Neural crest cell (in vitro differentiated cells): ENCODE results near the gene NHERF1. TPM values are rescaled to one million over a fixed set of nuclear protein-coding genes. Genes with fewer than 3 reads are reported as not detected.

Experiments
- DNase-seq: peaks from one replicate; pipeline ENCODE4 v3.0.0; 2021; ENCODE audit warnings: low read depth, mixed read lengths, low spot score
- H3K27ac Mint-ChIP-seq: one replicate; pipeline ENCODE4 v1.8.0; 2021; ENCODE audit warnings: mild to moderate bottlenecking, mixed read lengths; ENCODE audit not compliant: unreplicated experiment
- H3K27me3 Mint-ChIP-seq: 2 replicates; pipeline ENCODE4 v1.8.0; 2021; ENCODE audit warnings: low read depth, mild to moderate bottlenecking, mixed read lengths
- H3K36me3 Mint-ChIP-seq: 2 replicates; pipeline ENCODE4 v1.8.0; 2021; ENCODE audit warnings: low read depth, mild to moderate bottlenecking, mixed read lengths
- H3K4me1 Mint-ChIP-seq: 2 replicates; pipeline ENCODE4 v1.8.0; 2021; ENCODE audit warnings: mixed read lengths
- H3K4me3 Mint-ChIP-seq: one replicate; pipeline ENCODE4 v1.8.0; 2021; ENCODE audit warnings: mild to moderate bottlenecking, mixed read lengths
- H3K9me3 Mint-ChIP-seq: 2 replicates; pipeline ENCODE4 v1.8.0; 2021; ENCODE audit warnings: mixed read lengths
- total RNA-seq: library from RNA; stranded (reverse); gene quantifications from 2 replicates; pipeline ENCODE4 v1.2.1, GENCODE V29; 2021
- TF ChIP-seq, protein P1 (sequence below): fragments of 200-600 bp; sonication (generic); conservative IDR thresholded peaks from 2 replicates; pipeline ENCODE4 v1.5.0; 2021; ENCODE audit warnings: antibody characterized with exemption, mild to moderate bottlenecking

Gene NHERF1
- total RNA-seq, 1 donor from 2014 or later, result 51.7 TPM

DNA sequence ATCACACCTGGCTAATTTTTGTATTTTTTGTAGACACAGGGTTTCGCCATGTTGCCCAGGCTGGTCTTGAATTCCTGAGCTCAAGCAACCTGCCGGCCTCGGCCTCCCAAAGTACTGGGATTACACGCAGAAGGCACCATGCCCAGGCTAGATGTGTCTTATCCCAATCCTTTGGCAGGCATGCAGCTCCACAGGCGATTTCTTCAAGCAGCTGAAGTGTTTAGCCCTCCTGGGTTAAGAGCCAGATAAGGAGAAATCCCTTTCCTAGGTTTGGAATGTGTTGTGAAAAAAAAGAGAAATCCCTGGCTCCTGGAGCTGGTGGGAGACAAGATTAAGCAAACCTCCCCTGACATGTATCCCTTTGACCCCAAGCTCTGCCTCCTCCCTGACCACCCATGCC, 2.1 kb upstream of the NHERF1 start:
- Mint-ChIP-seq H3K4me3 (peak overlapping the region; percentile 86), H3K4me1 (peaks cover 56% of the 10 kb centered on the region), H3K27me3 (peaks cover 9% of the 10 kb centered on the region), H3K36me3 (no peaks in the 10 kb centered on the region), H3K9me3 (no peaks in the 10 kb centered on the region), H3K27ac (peak overlapping the region; percentile 95)
- TF ChIP-seq, protein P1, sequence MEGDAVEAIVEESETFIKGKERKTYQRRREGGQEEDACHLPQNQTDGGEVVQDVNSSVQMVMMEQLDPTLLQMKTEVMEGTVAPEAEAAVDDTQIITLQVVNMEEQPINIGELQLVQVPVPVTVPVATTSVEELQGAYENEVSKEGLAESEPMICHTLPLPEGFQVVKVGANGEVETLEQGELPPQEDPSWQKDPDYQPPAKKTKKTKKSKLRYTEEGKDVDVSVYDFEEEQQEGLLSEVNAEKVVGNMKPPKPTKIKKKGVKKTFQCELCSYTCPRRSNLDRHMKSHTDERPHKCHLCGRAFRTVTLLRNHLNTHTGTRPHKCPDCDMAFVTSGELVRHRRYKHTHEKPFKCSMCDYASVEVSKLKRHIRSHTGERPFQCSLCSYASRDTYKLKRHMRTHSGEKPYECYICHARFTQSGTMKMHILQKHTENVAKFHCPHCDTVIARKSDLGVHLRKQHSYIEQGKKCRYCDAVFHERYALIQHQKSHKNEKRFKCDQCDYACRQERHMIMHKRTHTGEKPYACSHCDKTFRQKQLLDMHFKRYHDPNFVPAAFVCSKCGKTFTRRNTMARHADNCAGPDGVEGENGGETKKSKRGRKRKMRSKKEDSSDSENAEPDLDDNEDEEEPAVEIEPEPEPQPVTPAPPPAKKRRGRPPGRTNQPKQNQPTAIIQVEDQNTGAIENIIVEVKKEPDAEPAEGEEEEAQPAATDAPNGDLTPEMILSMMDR, result no peak
- DNase-seq, result no peak

DNA sequence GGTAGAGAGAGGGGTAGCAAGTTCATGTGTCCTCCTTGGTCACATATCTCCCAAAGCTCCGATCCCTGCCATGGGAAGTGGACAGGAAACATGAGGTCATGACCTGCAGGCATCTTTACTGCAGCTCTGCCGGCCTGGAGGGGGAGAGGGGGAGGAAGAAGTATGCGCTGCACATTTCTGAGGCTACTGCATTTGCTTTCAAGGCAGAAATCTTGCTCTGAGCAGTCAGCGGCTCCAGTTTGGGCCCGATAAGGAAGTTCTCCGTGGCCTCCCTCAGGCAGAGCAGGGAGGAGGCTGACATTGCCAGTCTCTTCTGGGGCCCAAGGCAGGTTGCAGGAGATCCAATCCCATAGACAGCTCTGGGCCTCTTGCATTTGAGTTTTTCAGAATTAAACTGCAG, 1.5 kb upstream of the NHERF1 start:
- Mint-ChIP-seq H3K4me3 (peak overlapping the region; percentile 86), H3K36me3 (no peaks in the 10 kb centered on the region), H3K4me1 (peaks cover 56% of the 10 kb centered on the region), H3K27me3 (peaks cover 7% of the 10 kb centered on the region), H3K9me3 (no peaks in the 10 kb centered on the region), H3K27ac (peak overlapping the region; percentile 95)
- TF ChIP-seq, protein P1, result no peak
- DNase-seq, result no peak

DNA sequence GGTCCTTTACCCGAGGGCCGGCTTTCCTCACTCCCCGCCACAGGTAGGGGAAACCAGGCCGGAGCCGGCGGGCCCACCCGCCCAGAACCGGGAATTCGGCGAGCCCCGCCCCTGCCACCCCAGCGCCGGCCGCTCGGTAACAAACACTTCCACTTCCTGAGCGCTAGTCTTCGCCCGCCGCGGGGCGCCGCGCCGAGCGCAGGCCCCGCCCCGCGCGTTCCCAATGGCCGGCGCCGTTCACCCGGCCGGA, 224 bp upstream of the NHERF1 start:
- Mint-ChIP-seq H3K9me3 (no peaks in the 10 kb centered on the region), H3K27me3 (peaks cover 3% of the 10 kb centered on the region), H3K4me1 (peaks cover 60% of the 10 kb centered on the region), H3K4me3 (peak overlapping the region; percentile 86), H3K36me3 (no peaks in the 10 kb centered on the region), H3K27ac (no peak overlapping the region)
- DNase-seq, result no peak
- TF ChIP-seq, protein P1, result no peak

DNA sequence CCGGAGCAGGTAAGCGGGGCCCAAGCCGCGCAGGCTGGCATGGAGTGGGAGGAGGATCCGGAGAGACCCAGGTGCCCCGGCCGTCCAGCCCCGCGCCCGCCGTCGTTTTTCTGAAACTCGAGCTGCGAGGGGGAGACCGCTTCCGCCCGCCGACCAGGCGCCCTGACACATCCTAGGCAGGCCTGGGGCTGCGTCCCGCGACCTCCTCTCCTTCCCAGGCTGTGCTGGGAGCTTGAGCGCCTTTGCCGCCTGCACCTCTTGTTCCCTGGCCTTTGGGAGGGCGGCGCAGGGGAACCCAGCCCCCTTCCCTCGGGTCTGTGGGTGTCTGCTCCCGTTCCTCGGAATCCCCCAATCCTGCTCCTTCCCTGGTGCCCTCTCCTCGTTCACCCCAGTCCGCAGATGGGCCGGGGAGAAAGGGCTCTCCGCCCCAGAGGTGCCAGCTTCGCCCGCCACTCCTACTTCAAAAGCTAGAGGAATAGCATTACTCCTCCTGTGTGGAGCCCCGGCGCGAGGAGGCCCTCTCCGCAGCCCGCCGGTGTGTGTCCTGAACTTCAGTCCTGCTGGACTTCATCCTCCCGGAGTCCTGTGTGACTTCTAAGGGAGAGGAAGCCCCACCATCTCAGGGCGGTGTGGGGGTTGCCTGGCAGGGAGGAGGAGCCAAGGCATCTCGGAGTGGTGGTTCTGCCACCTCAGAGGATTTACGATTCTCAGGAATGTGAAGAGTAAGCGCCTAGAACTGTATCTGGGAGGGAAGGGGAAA, 1.0 kb downstream of the NHERF1 start:
- Mint-ChIP-seq H3K36me3 (no peaks in the 10 kb centered on the region), H3K4me3 (peak overlapping the region; percentile 98), H3K4me1 (peaks cover 54% of the 10 kb centered on the region), H3K27me3 (no peaks in the 10 kb centered on the region), H3K27ac (peak overlapping the region; percentile 81), H3K9me3 (no peaks in the 10 kb centered on the region)
- no peak for DNase-seq
- TF ChIP-seq, protein P1, result no peak

DNA sequence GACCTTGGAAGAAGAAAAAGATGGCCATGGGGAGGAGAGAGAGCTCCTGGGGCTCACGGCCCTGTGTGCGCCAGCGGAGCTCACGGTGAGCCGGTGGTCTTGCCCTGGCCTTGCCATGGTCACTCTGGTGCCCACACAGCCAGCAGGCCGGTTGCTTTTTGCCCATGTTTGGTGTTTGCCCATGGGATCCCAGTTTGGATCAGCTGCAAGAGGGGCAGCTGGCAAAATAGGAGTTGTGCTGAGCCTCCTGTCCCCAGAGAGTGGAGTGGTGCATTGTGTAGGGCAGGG, 1.6 kb downstream of the NHERF1 start:
- Mint-ChIP-seq H3K36me3 (no peaks in the 10 kb centered on the region), H3K4me3 (peak overlapping the region; percentile 98), H3K4me1 (peaks cover 50% of the 10 kb centered on the region), H3K27me3 (no peaks in the 10 kb centered on the region), H3K9me3 (no peaks in the 10 kb centered on the region), H3K27ac (peak overlapping the region; percentile 81)
- no peak for DNase-seq
- TF ChIP-seq, protein P1, result no peak
